GM19099 (cell line): ENCODE data around the gene CMSS1.

ENCODE experiments used
- POLR2A ChIP-seq: IDR thresholded peaks from 3 replicates; pipeline ENCODE4 v1.6.1; 2011; ENCODE audit warnings: low read depth; ENCODE audit not compliant: insufficient read length; ENCODE audit errors: extremely low read depth

The CMSS1 gene

GRCh38 chr3:100003609-100004503, 186.2 kb downstream of the CMSS1 start:
- TF ChIP-seq POLR2A: no peak

- TF ChIP-seq POLR2A: no peak
These were observed 187.3 kb downstream of the CMSS1 start for GRCh38 chr3:100004931-100005330.

- TF ChIP-seq POLR2A: no peak
These were observed 188.2 kb downstream of the CMSS1 start for GRCh38 chr3:100005665-100006393.

GRCh38 chr3:100006570-100007271, 189.1 kb downstream of the CMSS1 start:
- TF ChIP-seq POLR2A: no peak

GRCh38 chr3:100007313-100007712, 189.7 kb downstream of the CMSS1 start:
- TF ChIP-seq POLR2A: no peak

GRCh38 chr3:100008081-100008698, 190.5 kb downstream of the CMSS1 start:
- no peak for TF ChIP-seq POLR2A

- no peak for TF ChIP-seq POLR2A
These were observed 191.8 kb downstream of the CMSS1 start for GRCh38 chr3:100009276-100010086.

GRCh38 chr3:100010087-100010417, 192.4 kb downstream of the CMSS1 start:
- no peak for TF ChIP-seq POLR2A

- no peak for TF ChIP-seq POLR2A
These were observed 201.1 kb downstream of the CMSS1 start for GRCh38 chr3:100018806-100019205.

GRCh38 chr3:100019719-100020118, 202.1 kb downstream of the CMSS1 start:
- no peak for TF ChIP-seq POLR2A

GRCh38 chr3:100020876-100021644, 203.4 kb downstream of the CMSS1 start:
- TF ChIP-seq POLR2A: no peak

- TF ChIP-seq POLR2A: no peak
These were observed 204.8 kb downstream of the CMSS1 start for GRCh38 chr3:100022506-100022905.

GRCh38 chr3:100023150-100023549, 205.5 kb downstream of the CMSS1 start:
- no peak for TF ChIP-seq POLR2A
